NCI-H446 (cell line): ENCODE data around the gene DTD1.

Source experiments
- DNase-seq, 2 experiments: peaks; one replicate each; lab custom pipeline; 2025; lab: John Stamatoyannopoulos, UW

The DTD1 gene

DNA sequence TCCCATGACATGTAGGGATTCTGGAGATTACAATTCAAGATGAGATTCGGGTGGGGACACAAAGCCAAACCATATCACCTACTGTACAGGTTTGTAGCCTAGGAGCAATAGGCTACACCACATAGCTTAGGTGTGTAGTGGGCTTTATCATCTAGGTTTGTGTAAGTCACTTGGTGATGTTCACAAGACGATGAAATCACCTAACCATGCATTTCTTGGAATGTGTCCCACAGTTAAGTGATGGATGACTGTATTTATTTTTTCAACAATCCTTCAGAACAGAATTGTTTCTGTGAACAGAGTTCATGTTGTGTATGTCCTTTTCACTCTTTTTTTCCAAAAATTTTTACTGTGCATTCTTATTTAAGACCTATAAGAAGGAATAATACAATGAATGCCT is 76.1 kb downstream of the DTD1 start:
- no peak for DNase-seq

DNA sequence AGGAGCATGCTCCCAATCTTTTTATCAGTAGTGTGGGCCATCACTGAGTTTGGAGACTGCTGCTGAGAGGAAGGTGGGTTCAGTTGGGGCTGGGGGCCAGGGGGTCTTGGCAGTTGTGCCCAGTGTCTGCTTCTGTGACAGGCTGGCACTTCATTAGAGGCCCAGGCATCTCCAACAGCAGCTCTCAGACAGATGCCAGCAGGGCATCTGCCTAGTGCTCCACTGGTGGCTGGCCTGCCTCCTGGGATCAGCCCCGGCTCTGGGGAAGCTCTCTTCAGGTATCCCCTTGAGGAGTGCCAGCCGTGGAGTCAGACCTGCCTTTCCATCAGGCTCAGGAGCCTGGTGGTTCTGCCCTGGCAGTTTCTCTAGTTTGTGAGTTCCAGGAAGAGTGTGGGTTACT is 77.3 kb downstream of the DTD1 start:
- no peak for DNase-seq

DNA sequence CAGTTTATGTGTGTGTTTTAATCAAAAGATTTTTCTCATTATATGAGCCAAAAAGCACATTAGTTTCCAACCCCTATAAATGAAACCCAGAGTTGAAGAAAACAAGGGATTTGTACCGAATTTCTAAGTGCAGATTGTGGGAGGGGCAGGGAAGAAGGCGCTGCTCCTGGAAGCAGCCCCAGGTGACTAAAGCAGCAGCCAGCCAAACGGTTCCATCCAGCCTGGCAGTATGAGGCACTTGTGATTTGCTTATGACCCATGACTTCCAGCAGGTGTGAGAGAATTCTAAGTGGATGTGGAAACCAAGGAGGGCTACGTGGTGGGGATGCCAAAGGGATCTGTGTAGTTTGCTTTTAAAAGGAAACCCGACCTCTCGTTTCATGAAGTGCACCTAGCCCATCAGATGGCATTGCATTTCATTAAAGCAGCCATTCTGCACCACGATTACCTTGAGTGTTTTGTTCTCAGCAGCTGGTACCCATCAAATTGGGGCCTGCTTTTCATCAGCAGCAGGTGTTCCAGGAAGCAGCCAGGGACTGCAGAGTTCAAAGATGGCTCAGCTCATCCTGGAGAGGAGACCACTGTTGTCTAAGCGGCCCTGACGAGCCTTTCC is 79.1 kb downstream of the DTD1 start:
- DNase-seq: no peak

DNA sequence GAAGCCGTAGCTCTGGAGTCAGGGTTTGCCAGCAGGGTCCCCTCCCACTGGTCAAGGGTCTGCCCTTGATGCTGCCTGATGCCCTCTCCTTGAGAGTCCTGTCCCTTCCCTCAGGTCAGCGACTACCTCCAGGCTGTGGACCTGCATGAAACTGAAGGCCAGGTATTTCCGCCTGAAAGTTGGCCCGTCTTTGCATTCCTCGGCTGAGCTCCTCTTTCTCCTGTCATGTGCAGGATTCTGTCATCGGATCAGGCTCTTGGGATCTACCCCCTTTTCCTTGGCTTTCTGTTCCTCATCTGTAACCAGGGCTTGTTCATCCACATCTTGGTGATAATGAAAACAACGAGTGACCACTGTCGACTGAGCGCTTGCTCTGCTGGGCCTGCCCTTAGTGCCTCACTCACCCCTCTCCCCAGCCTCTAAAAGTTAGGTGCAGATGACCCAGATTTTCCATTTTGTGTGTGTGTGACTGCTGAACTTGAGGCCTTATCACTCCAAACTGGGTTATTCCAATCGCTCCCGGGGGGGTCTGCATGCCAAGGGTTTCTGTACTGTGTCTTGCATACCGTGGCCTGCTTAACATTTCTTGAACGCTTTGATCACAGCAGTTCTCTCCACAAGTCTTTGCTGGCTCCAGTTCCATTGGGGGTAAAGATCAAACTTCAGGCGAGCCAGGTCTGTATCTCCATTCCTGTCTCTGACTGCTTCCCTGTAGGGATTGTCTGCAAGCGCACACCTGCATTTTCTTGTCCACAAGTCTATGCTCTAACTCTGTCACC is 81.6 kb downstream of the DTD1 start:
- no peak for DNase-seq

- DNase-seq: no peak
These were observed 83.4 kb downstream of the DTD1 start for GRCh38 chr20:18671203-18671710.

DNA sequence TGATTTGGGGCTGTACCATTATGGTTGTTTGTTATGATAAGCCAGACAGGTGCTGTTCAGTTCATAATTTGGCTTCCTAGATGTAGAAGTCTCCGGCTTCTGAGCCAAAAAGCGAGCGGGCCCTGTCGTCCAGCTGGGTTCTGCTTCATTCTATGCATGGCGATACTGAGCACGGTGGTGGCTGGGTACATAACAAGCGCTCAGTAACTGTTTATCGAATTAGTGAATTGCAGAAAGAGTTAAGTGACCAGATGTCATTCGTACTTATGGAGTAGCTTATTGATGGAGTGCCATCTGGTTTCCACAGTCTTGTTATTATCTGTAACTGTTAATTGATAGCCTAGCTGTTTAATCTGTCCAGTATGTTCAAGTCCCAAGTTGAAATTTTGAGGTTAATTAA is 85.0 kb downstream of the DTD1 start:
- peak; percentile 49 to 81 for DNase-seq

DNA sequence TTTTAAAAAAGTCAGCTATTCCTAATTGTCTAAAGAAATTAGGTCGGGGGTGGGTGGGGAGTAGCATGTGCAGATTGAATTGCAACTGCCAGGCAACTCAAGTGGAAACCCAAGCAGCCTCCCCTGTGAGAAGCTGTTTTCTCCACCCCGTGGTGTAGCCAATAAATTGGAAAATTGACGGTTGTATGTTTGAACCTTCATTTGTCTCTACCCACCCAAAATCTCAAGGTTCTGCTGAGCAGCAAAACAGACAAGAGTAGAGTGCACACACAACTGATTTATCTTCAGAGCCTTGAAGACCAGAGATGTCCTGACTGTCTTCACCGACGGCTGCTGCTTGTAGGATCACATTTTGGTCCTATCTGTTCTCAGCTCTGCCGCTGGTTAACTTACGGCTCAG is 88.5 kb downstream of the DTD1 start:
- DNase-seq: no peak

DNA sequence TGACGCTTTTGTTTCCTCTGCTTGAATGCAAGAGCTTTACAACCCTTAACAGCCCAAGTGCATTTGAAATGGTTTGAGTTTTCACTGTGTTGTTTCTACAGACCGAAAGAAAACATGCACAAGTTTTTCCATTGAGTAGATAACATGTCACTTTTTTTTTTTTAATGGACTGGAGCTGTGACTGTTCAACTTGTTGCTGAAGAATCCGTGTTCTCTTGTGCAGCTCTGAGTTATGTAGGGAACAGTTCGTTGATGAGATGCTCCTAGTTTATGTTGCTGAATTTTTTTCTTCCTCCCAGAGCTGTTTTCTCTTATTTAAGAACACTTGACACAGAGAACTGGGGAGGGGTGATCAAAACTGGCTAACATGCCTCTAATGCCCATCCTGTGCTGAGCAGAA is 89.3 kb downstream of the DTD1 start:
- DNase-seq: no peak

- no peak for DNase-seq
These were observed 90.9 kb downstream of the DTD1 start for GRCh38 chr20:18678549-18679419.

- DNase-seq: no peak
These were observed 96.0 kb downstream of the DTD1 start for GRCh38 chr20:18683839-18684238.

- DNase-seq: no peak
These were observed 96.9 kb downstream of the DTD1 start for GRCh38 chr20:18684775-18685174.

DNA sequence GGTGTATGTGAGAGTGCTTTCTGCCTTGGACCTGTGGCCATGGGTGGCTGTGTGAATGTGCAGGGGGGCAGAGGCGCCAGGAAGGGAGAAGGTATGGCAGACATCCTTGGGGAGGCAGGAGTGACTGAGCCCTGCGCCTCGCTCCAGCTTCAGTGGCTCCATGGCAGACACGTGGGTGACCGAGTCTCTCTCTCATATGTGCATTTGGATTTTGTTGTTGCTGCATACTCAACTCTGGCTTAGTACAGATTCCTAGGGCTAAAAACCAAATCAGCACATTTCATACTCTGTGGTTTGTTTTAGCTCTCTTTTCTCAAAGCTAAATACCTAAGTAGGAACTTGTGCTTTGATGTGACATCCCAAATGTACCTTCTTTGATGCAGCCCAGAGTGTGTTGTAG is 97.6 kb downstream of the DTD1 start:
- no peak for DNase-seq

- no peak for DNase-seq
These were observed 98.8 kb downstream of the DTD1 start for GRCh38 chr20:18686696-18687095.

- DNase-seq: no peak
These were observed 100.8 kb downstream of the DTD1 start for GRCh38 chr20:18688676-18689075.

DNA sequence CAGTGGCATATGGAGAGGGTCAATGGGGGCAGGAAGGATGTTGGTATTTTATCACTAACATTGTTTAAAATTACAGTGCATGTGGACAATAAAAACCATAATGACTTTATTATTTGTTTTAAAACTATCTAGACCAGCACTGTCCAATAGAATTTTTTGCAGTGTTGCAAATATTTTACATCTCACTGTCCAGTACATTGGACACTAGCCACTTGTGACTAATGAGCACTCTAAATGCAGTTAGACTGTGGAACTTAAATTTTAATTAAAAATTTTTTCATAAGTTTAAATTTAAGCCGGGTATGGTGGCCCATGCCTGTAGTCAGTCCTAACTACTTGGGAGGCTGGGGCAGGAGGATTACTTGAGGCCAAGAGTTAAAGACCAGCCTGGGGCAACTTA is 101.7 kb downstream of the DTD1 start:
- no peak for DNase-seq

GRCh38 chr20:18692447-18692846 is 104.6 kb downstream of the DTD1 start:
- DNase-seq: peak; percentile 70 to 90

- peak in 1 of 2 experiments; percentile 14 for DNase-seq
These were observed 106.2 kb downstream of the DTD1 start for GRCh38 chr20:18694071-18694470.

GRCh38 chr20:18695175-18695574 is 107.3 kb downstream of the DTD1 start:
- no peak for DNase-seq

DNA sequence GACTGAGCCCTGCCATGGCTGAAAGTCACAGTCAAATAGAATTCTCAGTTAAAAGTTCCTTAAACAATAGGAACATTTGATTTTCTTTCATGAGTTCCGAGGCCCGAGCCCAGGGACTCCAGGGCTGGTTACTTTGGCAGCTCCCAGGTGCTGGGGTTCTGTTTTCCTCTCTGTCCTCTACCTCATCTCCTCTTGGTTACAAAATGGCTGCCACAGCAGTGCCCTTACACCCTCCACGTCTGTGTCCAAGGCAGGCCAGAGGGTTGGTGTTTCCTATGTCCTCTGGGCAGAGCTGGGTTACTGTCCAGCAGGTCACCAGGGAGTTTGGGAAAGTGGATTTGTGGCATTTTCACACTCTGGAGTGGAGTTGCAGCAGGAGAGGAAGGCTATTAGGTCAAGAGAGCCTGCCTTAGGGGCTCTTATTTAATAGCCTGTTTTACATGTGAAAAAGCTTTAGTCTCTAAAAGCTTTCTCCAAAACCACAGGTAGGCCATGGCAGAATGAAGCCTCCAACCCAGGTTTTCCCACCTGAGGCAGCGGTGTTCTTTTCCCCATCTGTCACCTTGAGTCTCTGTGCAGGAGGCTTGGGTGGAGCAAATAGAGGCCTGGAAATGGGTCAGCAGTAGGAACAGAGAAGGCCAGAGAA is 111.0 kb downstream of the DTD1 start:
- no peak for DNase-seq

DNA sequence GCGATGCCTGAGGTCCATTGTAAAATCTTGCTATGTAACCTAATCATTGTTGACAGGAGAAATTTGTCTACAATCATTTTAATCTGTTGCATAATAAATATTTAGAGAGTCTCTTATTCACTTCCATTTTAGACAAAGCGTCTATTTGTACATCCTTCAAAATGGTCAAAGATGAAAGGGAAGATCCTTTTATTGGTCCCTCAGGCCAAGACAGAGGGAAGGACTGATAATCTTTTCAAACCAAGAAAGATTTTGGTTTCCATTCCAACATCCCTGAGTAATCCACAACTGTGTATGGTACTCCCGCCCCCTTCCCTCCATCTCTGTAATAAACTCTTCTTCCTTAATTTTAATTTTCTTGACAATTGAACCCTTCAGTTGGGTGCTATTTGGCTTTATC is 114.1 kb downstream of the DTD1 start:
- DNase-seq: no peak

GRCh38 chr20:18702736-18703135 is 114.9 kb downstream of the DTD1 start:
- DNase-seq: no peak

DNA sequence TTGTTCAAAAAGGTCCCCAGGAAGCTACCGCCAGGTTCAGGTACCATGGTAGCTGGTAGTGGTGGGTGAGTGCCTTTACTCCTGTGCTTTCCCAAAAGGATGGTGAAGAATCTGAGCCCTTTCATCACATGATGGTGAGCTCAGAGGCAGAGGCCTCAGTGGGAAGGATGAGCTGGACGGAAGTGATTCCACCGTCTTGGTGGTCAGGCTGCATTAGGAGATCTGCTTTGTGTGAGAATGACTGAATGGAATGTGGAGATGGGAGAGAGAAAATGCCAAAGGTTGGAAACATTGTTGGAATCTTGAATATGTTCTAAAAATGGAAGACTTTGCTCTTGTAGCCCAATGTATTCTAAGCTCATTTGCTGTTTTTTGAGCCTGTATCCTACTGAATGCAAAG is 117.6 kb downstream of the DTD1 start:
- no peak for DNase-seq
